Measurements from ENCODE around the gene CCNK.

- TF ChIP-seq, protein P1, sequence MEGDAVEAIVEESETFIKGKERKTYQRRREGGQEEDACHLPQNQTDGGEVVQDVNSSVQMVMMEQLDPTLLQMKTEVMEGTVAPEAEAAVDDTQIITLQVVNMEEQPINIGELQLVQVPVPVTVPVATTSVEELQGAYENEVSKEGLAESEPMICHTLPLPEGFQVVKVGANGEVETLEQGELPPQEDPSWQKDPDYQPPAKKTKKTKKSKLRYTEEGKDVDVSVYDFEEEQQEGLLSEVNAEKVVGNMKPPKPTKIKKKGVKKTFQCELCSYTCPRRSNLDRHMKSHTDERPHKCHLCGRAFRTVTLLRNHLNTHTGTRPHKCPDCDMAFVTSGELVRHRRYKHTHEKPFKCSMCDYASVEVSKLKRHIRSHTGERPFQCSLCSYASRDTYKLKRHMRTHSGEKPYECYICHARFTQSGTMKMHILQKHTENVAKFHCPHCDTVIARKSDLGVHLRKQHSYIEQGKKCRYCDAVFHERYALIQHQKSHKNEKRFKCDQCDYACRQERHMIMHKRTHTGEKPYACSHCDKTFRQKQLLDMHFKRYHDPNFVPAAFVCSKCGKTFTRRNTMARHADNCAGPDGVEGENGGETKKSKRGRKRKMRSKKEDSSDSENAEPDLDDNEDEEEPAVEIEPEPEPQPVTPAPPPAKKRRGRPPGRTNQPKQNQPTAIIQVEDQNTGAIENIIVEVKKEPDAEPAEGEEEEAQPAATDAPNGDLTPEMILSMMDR (IDR thresholded peaks at IDR 0.05) = no peak
- no peak for TF ChIP-seq POLR2AphosphoS5 (IDR thresholded peaks at IDR 0.05)
These were observed 25.1 kb downstream of the CCNK start for GRCh38 chr14:99506276-99506675.

Measured in transverse colon (tissue), 4 donors.